Prostate gland (tissue), 2 donors: Measurements from ENCODE around the gene MVP.

Source experiments
- CTCF ChIP-seq, 4 experiments: fragments of 200-600 bp in 2 of 4; fragments of 450-650 bp in 2 of 4; sonication (generic) in 2 of 4; IDR thresholded peaks; 1 replicate in 3 of 4; 2 replicates in 1 of 4; pipeline ENCODE4 v1.5.1; 2016 to 2019; ENCODE audit warnings: antibody characterized with exemption in 4 of 4, mild to moderate bottlenecking in 2 of 4, moderate library complexity in 2 of 4
- POLR2A ChIP-seq: fragments of 450-650 bp; IDR thresholded peaks from one replicate; pipeline ENCODE4 v1.6.1; 2016; ENCODE audit warnings: antibody characterized with exemption, mild to moderate bottlenecking
- POLR2AphosphoS5 ChIP-seq: sonication (generic); formaldehyde crosslinking; IDR thresholded peaks from one replicate; pipeline ENCODE4 v1.6.1; 2017; ENCODE audit warnings: antibody characterized with exemption

- TF ChIP-seq POLR2AphosphoS5 (no peak), CTCF (IDR thresholded peaks at IDR 0.05) (no peak), POLR2A (no peak)
Observed at GRCh38 chr16:29784157-29784556, 36.1 kb upstream of the MVP start.
